SK-N-SH (cell line): ENCODE data around the gene BPIFB1.

Source experiments
- CTCF ChIP-seq: fragments of 200-600 bp; sonication (generic); IDR thresholded peaks from 2 replicates; pipeline ENCODE4 v1.6.1; 2017; ENCODE audit warnings: antibody characterized with exemption, mild to moderate bottlenecking, moderate library complexity
- EP300 ChIP-seq, 2 experiments: IDR thresholded peaks; 2 replicates each; pipeline versions ENCODE4 v1.4.0 to v1.6.1; 2012; ENCODE audit warnings: borderline replicate concordance in 1 of 2, low read depth in 1 of 2, low read length in 1 of 2
- EZH2phosphoT487 ChIP-seq: fragments of 200-600 bp; sonication (generic); IDR thresholded peaks from 2 replicates; pipeline ENCODE4 v1.6.1; 2017; ENCODE audit warnings: low read depth, mixed run types, mild to moderate bottlenecking, antibody characterized with exemption, moderate library complexity, borderline replicate concordance
- MEF2A ChIP-seq: IDR thresholded peaks from 2 replicates; pipeline ENCODE4 v1.4.0; 2012; ENCODE audit warnings: low read depth, borderline replicate concordance
- PBX3 ChIP-seq: IDR thresholded peaks from 2 replicates; pipeline ENCODE4; 2012
- RAD21 ChIP-seq: IDR thresholded peaks from 2 replicates; pipeline ENCODE4 v1.6.1; 2012; ENCODE audit warnings: mild to moderate bottlenecking, low read length
- TAF1 ChIP-seq: IDR thresholded peaks from 2 replicates; pipeline ENCODE4 v1.6.1; 2012; ENCODE audit warnings: low read depth, mild to moderate bottlenecking, low read length, moderate library complexity, borderline replicate concordance
- TEAD4 ChIP-seq: IDR thresholded peaks from 2 replicates; pipeline ENCODE4 v1.4.0; 2012; ENCODE audit warnings: mild to moderate bottlenecking, borderline replicate concordance; ENCODE audit not compliant: insufficient read depth
- USF1 ChIP-seq: IDR thresholded peaks from 2 replicates; pipeline ENCODE4 v1.4.0; 2012; ENCODE audit warnings: low read depth, borderline replicate concordance

- TF ChIP-seq MEF2A, result no peak
- TF ChIP-seq TAF1, result no peak
- no peak for TF ChIP-seq USF1
- TF ChIP-seq TEAD4, result no peak
- TF ChIP-seq CTCF, result peak; percentile 65
- peak; percentile 77 for TF ChIP-seq RAD21
- no peak for TF ChIP-seq EZH2phosphoT487
- no peak for TF ChIP-seq PBX3
- TF ChIP-seq EP300 (IDR thresholded peaks at IDR 0.05; ENCODE audit: borderline replicate concordance in 1 of 2, low read depth in 1 of 2, low read length in 1 of 2), result no peak
These were observed 20.4 kb upstream of the BPIFB1 start for GRCh38 chr20:33262658-33263065.
